Calu3 (cell line): ENCODE measurements around the gene NT5DC3. TPM values are rescaled to one million over a fixed set of nuclear protein-coding genes. Genes with fewer than 3 reads are reported as not detected.

Source experiments
- Bru-seq: library from RNA; stranded (reverse); fragments of 400-500 nt; gene quantifications from one replicate; lab custom pipeline; 2021; lab: Mats Ljungman, UMichigan
- BruChase-seq, 2 experiments: library from RNA; stranded (reverse); fragments of 400-500 nt; gene quantifications; one replicate each; lab custom pipeline; 2021; lab: Mats Ljungman, UMichigan
- BruUV-seq: library from RNA; stranded (reverse); fragments of 400-500 nt; replicated peaks from 2 replicates; lab custom pipeline; 2021; lab: Mats Ljungman, UMichigan
- CTCF ChIA-PET: fragments of 300-600 bp; sonication (Branson Sonifier 250); formaldehyde crosslinking; loops from one replicate; lab custom pipeline; 2022; ENCODE audit warnings: antibody characterized with exemption; lab: Charles Lee
- DNase-seq: peaks from one replicate; pipeline ENCODE4 v3.0.0; 2022
- H3K27ac Mint-ChIP-seq: one replicate; pipeline ENCODE4 v1.8.0; 2022; ENCODE audit warnings: mixed read lengths; ENCODE audit not compliant: unreplicated experiment
- H3K27me3 Mint-ChIP-seq: one replicate; pipeline ENCODE4 v1.8.0; 2022; ENCODE audit warnings: mixed read lengths; ENCODE audit not compliant: unreplicated experiment
- H3K36me3 Mint-ChIP-seq: one replicate; pipeline ENCODE4 v1.8.0; 2022; ENCODE audit warnings: mild to moderate bottlenecking, moderate library complexity, mixed read lengths; ENCODE audit not compliant: insufficient read depth, unreplicated experiment
- H3K4me1 Mint-ChIP-seq: one replicate; pipeline ENCODE4 v1.8.0; 2022; ENCODE audit warnings: mild to moderate bottlenecking, low read depth, mixed read lengths; ENCODE audit not compliant: unreplicated experiment
- H3K4me3 Mint-ChIP-seq: one replicate; pipeline ENCODE4 v1.8.0; 2022; ENCODE audit warnings: mild to moderate bottlenecking, low read depth, moderate library complexity, mixed read lengths; ENCODE audit not compliant: unreplicated experiment
- H3K9me3 Mint-ChIP-seq: one replicate; pipeline ENCODE4 v1.8.0; 2022; ENCODE audit warnings: low read depth, mixed read lengths; ENCODE audit not compliant: unreplicated experiment
- CTCF ChIP-seq: fragments of 200-600 bp; IDR thresholded peaks from one replicate; pipeline ENCODE4 v1.8.0; 2022; ENCODE audit warnings: antibody characterized with exemption; ENCODE audit not compliant: unreplicated experiment
- intact Hi-C: fragments of 100-400 bp; cut with micrococcal nuclease; formaldehyde crosslinking; loops from one replicate; pipeline ENCODE4 v1.10.0; 2022; ENCODE audit not compliant: unreplicated experiment
- long read RNA-seq: library from polyadenylated mRNA; stranded (forward); transcript quantifications from one replicate; pipeline ENCODE4 v2.0.0, GENCODE V29; 2022
- total RNA-seq: library from RNA; stranded (reverse); gene quantifications from 2 replicates; pipeline ENCODE4 v1.2.3, GENCODE V29; 2022

NT5DC3 gene
- 18.1 and 24.0 TPM in 2 replicates for total RNA-seq
- Bru-seq, nascent RNA, result percentile 79 among the genes with signal in this experiment
- BruChase-seq, experiment 1, labeled RNA remaining after a 6-hour chase, result percentile 78 among the genes with signal in this experiment
- percentile 79 among the genes with signal in this experiment for BruChase-seq, experiment 2, labeled RNA remaining after a 2-hour chase
- long read RNA-seq, partial matches to known transcripts, result 1 of 4 reads
- long read RNA-seq, other reads (novel, unspliced or antisense), result 3 of 4 reads

- H3K9me3 Mint-ChIP-seq, result no peaks in the 10 kb centered on the region
- BruUV-seq, result no TSS peak
- H3K36me3 Mint-ChIP-seq, result peaks cover 33% of the 10 kb centered on the region
- intact Hi-C loops, result loop anchor here (1.0 kb wide), 1 partner anchor 41 kb away; no protein-coding TSS in a partner anchor
- peak within 1 kb of the TSS; percentile 91 for H3K27ac Mint-ChIP-seq
- DNase-seq, result peak; percentile 92
- peak within 1 kb of the TSS; percentile 90 for H3K4me3 Mint-ChIP-seq
- H3K4me1 Mint-ChIP-seq, result peaks cover 43% of the 10 kb centered on the region
- CTCF ChIA-PET, result interaction anchor here (0.6 to 1.6 kb wide), 6 partner anchors 18 to 1507 kb away, joined by 3 to 6 read pairs (median 4); no protein-coding TSS in a partner anchor
- H3K27me3 Mint-ChIP-seq, result no peaks in the 10 kb centered on the region
- TF ChIP-seq CTCF, result no peak
These were observed at the start of gene NT5DC3 for GRCh38 chr12:103840876-103841689. Gene NT5DC3 (minus strand): TSS chr12:103841234. CDS start chr12:103841156, 78 bp downstream.

- TF ChIP-seq CTCF, result no peak
- BruUV-seq, result no TSS peak
- H3K27me3 Mint-ChIP-seq, result no peaks in the 10 kb centered on the region
- no peak overlapping the region for H3K4me3 Mint-ChIP-seq
- no peaks in the 10 kb centered on the region for H3K4me1 Mint-ChIP-seq
- CTCF ChIA-PET, result no interaction called here
- H3K9me3 Mint-ChIP-seq, result no peaks in the 10 kb centered on the region
- DNase-seq, result no peak
- no peaks in the 10 kb centered on the region for H3K36me3 Mint-ChIP-seq
- no peak overlapping the region for H3K27ac Mint-ChIP-seq
- intact Hi-C loops, result no loop called here
These were observed 46.7 kb upstream of the NT5DC3 start for GRCh38 chr12:103887738-103888137.

- no peak overlapping the region for H3K27ac Mint-ChIP-seq
- TF ChIP-seq CTCF, result no peak
- H3K36me3 Mint-ChIP-seq, result no peaks in the 10 kb centered on the region
- no peaks in the 10 kb centered on the region for H3K9me3 Mint-ChIP-seq
- H3K27me3 Mint-ChIP-seq, result no peaks in the 10 kb centered on the region
- no TSS peak for BruUV-seq
- intact Hi-C loops, result no loop called here
- no peak for DNase-seq
- no peak overlapping the region for H3K4me3 Mint-ChIP-seq
- CTCF ChIA-PET, result no interaction called here
- H3K4me1 Mint-ChIP-seq, result peaks cover 4% of the 10 kb centered on the region
These were observed 45.3 kb upstream of the NT5DC3 start for GRCh38 chr12:103886195-103886797.

GRCh38 chr12:103884316-103884715 lies 43.3 kb upstream of the NT5DC3 start:
- no peak for TF ChIP-seq CTCF
- Mint-ChIP-seq H3K36me3 (no peaks in the 10 kb centered on the region), H3K27ac (no peak overlapping the region), H3K4me1 (peaks cover 21% of the 10 kb centered on the region), H3K9me3 (no peaks in the 10 kb centered on the region), H3K27me3 (no peaks in the 10 kb centered on the region), H3K4me3 (no peak overlapping the region)
- no TSS peak for BruUV-seq
- intact Hi-C loops, result loop anchor here (1.0 to 5.0 kb wide), 3 partner anchors 44 to 225 kb away; a partner anchor contains a TSS
- CTCF ChIA-PET, result interaction anchor here (1.0 to 1.6 kb wide), 3 partner anchors 45 to 224 kb away, joined by 3 to 11 read pairs (median 6); partner anchors contain the start of gene HSP90B1
- peak; percentile 30 for DNase-seq
